Neutrophil (primary cell): ENCODE measurements around the gene TREM2.

Experiments used
- H3K27ac ChIP-seq: fragments of 200-600 bp; sonication (generic); 2 replicates; pipeline ENCODE4 v1.5.1; 2016; ENCODE audit warnings: mild to moderate bottlenecking, moderate library complexity
- H3K27me3 ChIP-seq: fragments of 200-600 bp; sonication (generic); 2 replicates; pipeline ENCODE4 v1.6.0; 2016; ENCODE audit warnings: mild to moderate bottlenecking
- H3K36me3 ChIP-seq: fragments of 200-600 bp; sonication (generic); 2 replicates; pipeline ENCODE4 v1.5.1; 2017
- H3K4me1 ChIP-seq, 2 experiments: fragments of 200-600 bp in 1 of 2; sonication (generic) in 1 of 2; 1 replicate in 1 of 2; 2 replicates in 1 of 2; pipeline versions ENCODE4 v1.5.1 to v1.6.1; 2013 to 2016; ENCODE audit warnings: low read depth in 1 of 2, low read length in 1 of 2, mild to moderate bottlenecking in 1 of 2, moderate library complexity in 1 of 2; ENCODE audit not compliant: control insufficient read depth in 1 of 2, insufficient read depth in 1 of 2
- H3K4me3 ChIP-seq, 2 experiments: fragments of 200-600 bp in 1 of 2; sonication (generic) in 1 of 2; 1 replicate in 1 of 2; 2 replicates in 1 of 2; pipeline ENCODE4 v1.5.1; 2013 to 2016; ENCODE audit warnings: low read depth in 1 of 2, low read length in 1 of 2, mild to moderate bottlenecking in 1 of 2, moderate library complexity in 1 of 2
- H3K9me3 ChIP-seq: fragments of 200-600 bp; sonication (generic); 2 replicates; pipeline ENCODE4 v1.5.1; 2016
- CTCF ChIP-seq: fragments of 200-600 bp; sonication (generic); IDR thresholded peaks from 2 replicates; pipeline ENCODE4 v1.5.1; 2016; ENCODE audit warnings: antibody characterized with exemption

The TREM2 gene

GRCh38 chr6:41150671-41151070 is 12.2 kb downstream of the TREM2 start:
- no peaks in the 10 kb centered on the region for H3K9me3 ChIP-seq
- no peaks in the 10 kb centered on the region for H3K27me3 ChIP-seq
- no peaks in the 10 kb centered on the region for H3K36me3 ChIP-seq
- H3K4me3 ChIP-seq: no peak overlapping the region
- no peaks in the 10 kb centered on the region for H3K4me1 ChIP-seq
- no peak for TF ChIP-seq CTCF
- no peak overlapping the region for H3K27ac ChIP-seq

GRCh38 chr6:41147917-41148316 is 15.0 kb downstream of the TREM2 start:
- no peaks in the 10 kb centered on the region for H3K36me3 ChIP-seq
- H3K27me3 ChIP-seq: no peaks in the 10 kb centered on the region
- no peak overlapping the region for H3K4me3 ChIP-seq
- no peak overlapping the region for H3K27ac ChIP-seq
- TF ChIP-seq CTCF: no peak
- no peaks in the 10 kb centered on the region for H3K9me3 ChIP-seq
- H3K4me1 ChIP-seq: no peaks in the 10 kb centered on the region

- no peaks in the 10 kb centered on the region for H3K9me3 ChIP-seq
- H3K27ac ChIP-seq: no peak overlapping the region
- H3K4me3 ChIP-seq: no peak overlapping the region
- no peaks in the 10 kb centered on the region for H3K4me1 ChIP-seq
- no peaks in the 10 kb centered on the region for H3K27me3 ChIP-seq
- peaks cover 24% of the 10 kb centered on the region for H3K36me3 ChIP-seq
- TF ChIP-seq CTCF: no peak
Observed at GRCh38 chr6:41136911-41137310, 26.0 kb downstream of the TREM2 start.

GRCh38 chr6:41135062-41135832 is 27.7 kb downstream of the TREM2 start:
- Histone ChIP-seq H3K4me1 (no peaks in the 10 kb centered on the region), H3K27me3 (no peaks in the 10 kb centered on the region), H3K36me3 (peaks cover 24% of the 10 kb centered on the region), H3K4me3 (no peak overlapping the region), H3K27ac (no peak overlapping the region), H3K9me3 (no peaks in the 10 kb centered on the region)
- no peak for TF ChIP-seq CTCF

- Histone ChIP-seq H3K4me1 (no peaks in the 10 kb centered on the region), H3K9me3 (no peaks in the 10 kb centered on the region), H3K27ac (no peak overlapping the region), H3K36me3 (peaks cover 14% of the 10 kb centered on the region), H3K4me3 (no peak overlapping the region), H3K27me3 (no peaks in the 10 kb centered on the region)
- TF ChIP-seq CTCF: no peak
Observed at GRCh38 chr6:41132254-41132653, 30.7 kb downstream of the TREM2 start.
